ENCODE results near the gene TIMM17A. TPM values are rescaled to one million over a fixed set of nuclear protein-coding genes. Genes with fewer than 3 reads are reported as not detected.

The TIMM17A gene
- 10 to 100 TPM; 48.7 to 53.9 (median 51.8) TPM for total RNA-seq
- 30.7 TPM for total RNA-seq (2013)

GRCh38 chr1:201955009-201955728, at the start of gene TIMM17A:
Gene TIMM17A (plus strand): TSS chr1:201955503. CDS start chr1:201955527, 24 bp downstream.
- Histone ChIP-seq H3K27ac (ENCODE audit: low read length) (peak within 1 kb of the TSS; percentile 90), H3K36me3 (ENCODE audit: control insufficient read depth, insufficient read depth, low read length) (peaks cover 14% of the 10 kb centered on the region), H3K4me3 (ENCODE audit: low read length) (peak within 1 kb of the TSS; percentile 96), H3K4me1 (ENCODE audit: control insufficient read depth, insufficient read depth, low read length) (peaks cover 14% of the 10 kb centered on the region), H3K9me3 (ENCODE audit: control insufficient read depth, insufficient read depth, low read length) (no peaks in the 10 kb centered on the region), H3K27me3 (ENCODE audit: control insufficient read depth, insufficient read depth, low read length) (no peaks in the 10 kb centered on the region)
- peaks cover 14 to 22% of the 10 kb centered on the region in 2 donors for H3K4me1 Mint-ChIP-seq
- TF ChIP-seq, protein P1, sequence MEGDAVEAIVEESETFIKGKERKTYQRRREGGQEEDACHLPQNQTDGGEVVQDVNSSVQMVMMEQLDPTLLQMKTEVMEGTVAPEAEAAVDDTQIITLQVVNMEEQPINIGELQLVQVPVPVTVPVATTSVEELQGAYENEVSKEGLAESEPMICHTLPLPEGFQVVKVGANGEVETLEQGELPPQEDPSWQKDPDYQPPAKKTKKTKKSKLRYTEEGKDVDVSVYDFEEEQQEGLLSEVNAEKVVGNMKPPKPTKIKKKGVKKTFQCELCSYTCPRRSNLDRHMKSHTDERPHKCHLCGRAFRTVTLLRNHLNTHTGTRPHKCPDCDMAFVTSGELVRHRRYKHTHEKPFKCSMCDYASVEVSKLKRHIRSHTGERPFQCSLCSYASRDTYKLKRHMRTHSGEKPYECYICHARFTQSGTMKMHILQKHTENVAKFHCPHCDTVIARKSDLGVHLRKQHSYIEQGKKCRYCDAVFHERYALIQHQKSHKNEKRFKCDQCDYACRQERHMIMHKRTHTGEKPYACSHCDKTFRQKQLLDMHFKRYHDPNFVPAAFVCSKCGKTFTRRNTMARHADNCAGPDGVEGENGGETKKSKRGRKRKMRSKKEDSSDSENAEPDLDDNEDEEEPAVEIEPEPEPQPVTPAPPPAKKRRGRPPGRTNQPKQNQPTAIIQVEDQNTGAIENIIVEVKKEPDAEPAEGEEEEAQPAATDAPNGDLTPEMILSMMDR (IDR thresholded peaks at IDR 0.05) = no peak
- peak within 1 kb of the TSS; percentile 85 for H3K4me3 Mint-ChIP-seq
- intact Hi-C loops (cut with micrococcal nuclease) = loop anchor here (5.0 to 10.0 kb wide), 3 partner anchors 128 to 860 kb away; partner anchors contain the start of genes IPO9, PCAT6, PPP1R12B and UBE2T
- H3K27me3 Mint-ChIP-seq (ENCODE audit: low read depth in 2 of 2) = peaks cover 0 to 3% of the 10 kb centered on the region in 2 donors
- DNase-seq (peak; percentile 93 to 96), ATAC-seq (peak; percentile 97 to 99 (median 98))
- peak within 1 kb of the TSS; percentile 89 to 93 for H3K27ac Mint-ChIP-seq
- under 1% methylated on average over 43 of the region's 43 CpGs for WGBS (ENCODE audit: insufficient coverage)
- no peaks in the 10 kb centered on the region for H3K36me3 Mint-ChIP-seq
- H3K9me3 Mint-ChIP-seq = no peaks in the 10 kb centered on the region

GRCh38 chr1:201906336-201906735, 49.0 kb upstream of the TIMM17A start:
- DNase-seq (no peak), ATAC-seq (no peak)
- Mint-ChIP-seq H3K36me3 (no peaks in the 10 kb centered on the region), H3K9me3 (no peaks in the 10 kb centered on the region), H3K27ac (no peak overlapping the region), H3K4me3 (no peak overlapping the region), H3K27me3 (ENCODE audit: low read depth in 2 of 2) (peaks cover 0 to 2% of the 10 kb centered on the region in 2 donors), H3K4me1 (peaks cover 0 to 4% of the 10 kb centered on the region in 2 donors)
- intact Hi-C loops (cut with micrococcal nuclease) = no loop called here
- no peak overlapping the region for H3K27ac ChIP-seq (ENCODE audit: low read length)
- no peaks in the 10 kb centered on the region for H3K36me3 ChIP-seq (ENCODE audit: control insufficient read depth, insufficient read depth, low read length)
- no peaks in the 10 kb centered on the region for H3K9me3 ChIP-seq (ENCODE audit: control insufficient read depth, insufficient read depth, low read length)
- H3K4me1 ChIP-seq (ENCODE audit: control insufficient read depth, insufficient read depth, low read length) = peaks cover 7% of the 10 kb centered on the region
- WGBS (ENCODE audit: insufficient coverage) = 90% methylated on average over 3 of the region's 3 CpGs
- no peak overlapping the region for H3K4me3 ChIP-seq (ENCODE audit: low read length)
- TF ChIP-seq, protein P1 (IDR thresholded peaks at IDR 0.05) = no peak
- H3K27me3 ChIP-seq (ENCODE audit: control insufficient read depth, insufficient read depth, low read length) = no peaks in the 10 kb centered on the region

- H3K9me3 ChIP-seq (ENCODE audit: control insufficient read depth, insufficient read depth, low read length) = no peaks in the 10 kb centered on the region
- TF ChIP-seq, protein P1 (IDR thresholded peaks at IDR 0.05) = no peak
- Mint-ChIP-seq H3K27me3 (ENCODE audit: low read depth in 2 of 2) (peaks cover 0 to 2% of the 10 kb centered on the region in 2 donors), H3K27ac (no peak overlapping the region), H3K36me3 (no peaks in the 10 kb centered on the region), H3K4me3 (no peak overlapping the region), H3K4me1 (peaks cover 0 to 4% of the 10 kb centered on the region in 2 donors), H3K9me3 (no peaks in the 10 kb centered on the region)
- no peaks in the 10 kb centered on the region for H3K36me3 ChIP-seq (ENCODE audit: control insufficient read depth, insufficient read depth, low read length)
- ATAC-seq = no peak
- intact Hi-C loops (cut with micrococcal nuclease) = no loop called here
- H3K27me3 ChIP-seq (ENCODE audit: control insufficient read depth, insufficient read depth, low read length) = no peaks in the 10 kb centered on the region
- no peak for DNase-seq
- WGBS (ENCODE audit: insufficient coverage) = 95% methylated on average over 6 of the region's 6 CpGs
- no peak overlapping the region for H3K4me3 ChIP-seq (ENCODE audit: low read length)
- H3K4me1 ChIP-seq (ENCODE audit: control insufficient read depth, insufficient read depth, low read length) = peaks cover 7% of the 10 kb centered on the region
- H3K27ac ChIP-seq (ENCODE audit: low read length) = no peak overlapping the region
Measured at GRCh38 chr1:201907621-201908020, 47.7 kb upstream of the TIMM17A start.

All from natural killer cell (primary cell).